ENCODE data around the gene PSMD8. TPM values are rescaled to one million over a fixed set of nuclear protein-coding genes. Genes with fewer than 3 reads are reported as not detected.

Gene PSMD8
- total and polyA plus RNA-seq, 2 of the 8 experiments (the other 6 are each of a cell fraction or from before 2014, with no cell fraction given), result 170 to 486 TPM

- TF ChIP-seq CHD7 (IDR thresholded peaks at IDR 0.05; ENCODE audit: insufficient replicate concordance, low read length), result no peak
- TF ChIP-seq RBBP5 (IDR thresholded peaks at IDR 0.05; ENCODE audit: borderline replicate concordance, low read depth, low read length), result no peak
- TF ChIP-seq MAFK (IDR thresholded peaks at IDR 0.05; ENCODE audit: low read depth, low read length), result no peak
- TF ChIP-seq ASH2L (IDR thresholded peaks at IDR 0.05; ENCODE audit: low read length), result no peak
- TF ChIP-seq NANOG (IDR thresholded peaks at IDR 0.05; ENCODE audit: insufficient read depth, low read depth, low read length, poor library complexity, severe bottlenecking), result no peak
- TF ChIP-seq SIX5 (IDR thresholded peaks at IDR 0.05; ENCODE audit: low read depth, low read length), result no peak
- no peak for TF ChIP-seq TCF12 (IDR thresholded peaks at IDR 0.05; ENCODE audit: low read depth, low read length)
- TF ChIP-seq TEAD4 (IDR thresholded peaks at IDR 0.05; ENCODE audit: low read depth, low read length), result no peak
- TF ChIP-seq POU5F1 (IDR thresholded peaks at IDR 0.05; ENCODE audit: low read depth, low read length), result no peak
These were observed 56.6 kb downstream of the PSMD8 start (continued) for GRCh38 chr19:38430931-38431330.

All from H1 (cell line).